ENCODE results near the gene FYB2. TPM values are rescaled to one million over a fixed set of nuclear protein-coding genes. Genes with fewer than 3 reads are reported as not detected.

The FYB2 gene
- total RNA-seq, 6 experiments from 2014 or later = 11.2 to 27.5 (median 16.1) TPM

GRCh38 chr1:56683569-56683968 lies 135.6 kb downstream of the FYB2 start:
- TF ChIP-seq POLR2A (IDR thresholded peaks at IDR 0.05) = no peak
- TF ChIP-seq CTCF (IDR thresholded peaks at IDR 0.05) = no peak
- no peak for DNase-seq
- intact Hi-C loops (cut with DNase I) = no loop called here
- no peaks in the 10 kb centered on the region for H3K4me1 ChIP-seq
- no peaks in the 10 kb centered on the region for H3K27me3 ChIP-seq
- no peak overlapping the region for H3K4me3 ChIP-seq
- ATAC-seq = no peak
- H3K27ac ChIP-seq = no peak overlapping the region
- no peaks in the 10 kb centered on the region for H3K9me3 ChIP-seq
- H3K36me3 ChIP-seq = no peaks in the 10 kb centered on the region

GRCh38 chr1:56676571-56677035 lies 142.6 kb downstream of the FYB2 start:
- intact Hi-C loops (cut with DNase I) = no loop called here
- no peak for DNase-seq
- Histone ChIP-seq H3K36me3 (no peaks in the 10 kb centered on the region), H3K9me3 (no peaks in the 10 kb centered on the region), H3K27me3 (no peaks in the 10 kb centered on the region), H3K4me3 (no peak overlapping the region), H3K27ac (no peak overlapping the region), H3K4me1 (no peaks in the 10 kb centered on the region)
- TF ChIP-seq POLR2A (IDR thresholded peaks at IDR 0.05) (no peak), CTCF (IDR thresholded peaks at IDR 0.05) (no peak)
- 44% methylated on average over 2 of the region's 2 CpGs for WGBS (ENCODE audit: insufficient coverage, low coverage, low lambda C conversion rate, missing lambda C conversion rate)
- no peak for ATAC-seq

- TF ChIP-seq POLR2A (IDR thresholded peaks at IDR 0.05) = no peak
- no peak for TF ChIP-seq CTCF (IDR thresholded peaks at IDR 0.05)
- intact Hi-C loops (cut with DNase I) = no loop called here
- Histone ChIP-seq H3K4me3 (no peak overlapping the region), H3K36me3 (no peaks in the 10 kb centered on the region), H3K27me3 (no peaks in the 10 kb centered on the region), H3K9me3 (no peaks in the 10 kb centered on the region), H3K27ac (no peak overlapping the region), H3K4me1 (no peaks in the 10 kb centered on the region)
- DNase-seq (no peak), ATAC-seq (no peak)
Measured at GRCh38 chr1:56675763-56676162, 143.4 kb downstream of the FYB2 start.

GRCh38 chr1:56672579-56672978 lies 146.6 kb downstream of the FYB2 start:
- Histone ChIP-seq H3K27ac (no peak overlapping the region), H3K4me3 (no peak overlapping the region), H3K36me3 (no peaks in the 10 kb centered on the region), H3K27me3 (no peaks in the 10 kb centered on the region), H3K4me1 (no peaks in the 10 kb centered on the region), H3K9me3 (no peaks in the 10 kb centered on the region)
- DNase-seq (no peak), ATAC-seq (no peak)
- no peak for TF ChIP-seq POLR2A (IDR thresholded peaks at IDR 0.05)
- no peak for TF ChIP-seq CTCF (IDR thresholded peaks at IDR 0.05)
- intact Hi-C loops (cut with DNase I) = no loop called here
- 75% methylated on average over 1 of the region's 1 CpG for WGBS (ENCODE audit: insufficient coverage, low coverage, low lambda C conversion rate, missing lambda C conversion rate)

- DNase-seq (no peak), ATAC-seq (no peak)
- Histone ChIP-seq H3K27me3 (no peaks in the 10 kb centered on the region), H3K27ac (no peak overlapping the region), H3K4me3 (no peak overlapping the region), H3K36me3 (no peaks in the 10 kb centered on the region), H3K4me1 (no peaks in the 10 kb centered on the region), H3K9me3 (no peaks in the 10 kb centered on the region)
- intact Hi-C loops (cut with DNase I) = no loop called here
- WGBS (ENCODE audit: insufficient coverage, low coverage, low lambda C conversion rate, missing lambda C conversion rate) = 90% methylated on average over 1 of the region's 2 CpGs
- no peak for TF ChIP-seq CTCF (IDR thresholded peaks at IDR 0.05)
- TF ChIP-seq POLR2A (IDR thresholded peaks at IDR 0.05) = no peak
Measured at GRCh38 chr1:56671542-56671941, 147.7 kb downstream of the FYB2 start.
